Measurements from ENCODE around the gene CBLN1.
"Not testable (repeated sequence)": the region's sequence is repeated elsewhere in the genome, so short reads cannot be mapped to it uniquely, and the experiment has no call there.

Gene CBLN1

GRCh38 chr16:49277386-49277742 lies 4.3 kb downstream of the CBLN1 start:
- no peak for DNase-seq

- DNase-seq: no peak
These were observed 4.8 kb downstream of the CBLN1 start for GRCh38 chr16:49276646-49277385.

GRCh38 chr16:49275870-49276269 lies 5.8 kb downstream of the CBLN1 start:
- no peak for DNase-seq

GRCh38 chr16:49275050-49275730 lies 6.4 kb downstream of the CBLN1 start:
- no peak for DNase-seq

- no peak for DNase-seq
These were observed 7.0 kb downstream of the CBLN1 start for GRCh38 chr16:49274591-49274990.

- no peak for DNase-seq
These were observed 7.9 kb downstream of the CBLN1 start for GRCh38 chr16:49273771-49274170.

- no peak for DNase-seq
These were observed 10.3 kb downstream of the CBLN1 start for GRCh38 chr16:49271363-49271762.

- DNase-seq: no peak
These were observed 12.4 kb downstream of the CBLN1 start for GRCh38 chr16:49269201-49269600.

- DNase-seq: no peak
These were observed 13.0 kb downstream of the CBLN1 start for GRCh38 chr16:49268667-49269066.

GRCh38 chr16:49262501-49262900 lies 19.1 kb downstream of the CBLN1 start:
- DNase-seq: no peak

GRCh38 chr16:49261930-49262329 lies 19.7 kb downstream of the CBLN1 start:
- DNase-seq: no peak

- no peak for DNase-seq
These were observed 20.6 kb downstream of the CBLN1 start for GRCh38 chr16:49260956-49261530.

- no peak for DNase-seq
These were observed 21.4 kb downstream of the CBLN1 start for GRCh38 chr16:49260253-49260652.

GRCh38 chr16:49259330-49259729 lies 22.3 kb downstream of the CBLN1 start:
- no peak for DNase-seq

- no peak for DNase-seq
These were observed 30.9 kb downstream of the CBLN1 start for GRCh38 chr16:49250689-49251088.

GRCh38 chr16:49248227-49248626 lies 33.4 kb downstream of the CBLN1 start:
- no peak for DNase-seq

- no peak for DNase-seq
These were observed 45.4 kb downstream of the CBLN1 start for GRCh38 chr16:49236216-49236615.

- DNase-seq: not testable (repeated sequence)
These were observed 53.3 kb downstream of the CBLN1 start for GRCh38 chr16:49228335-49228734.

All from stimulated activated CD4-positive, alpha-beta T cell treated with anti-CD3 and anti-CD28 coated beads, Interleukin-15, amount 100 ng/mL, for 24 hours (primary cell).